Adrenal gland (tissue), 12 donors: ENCODE data around the gene ZNF740. TPM values are rescaled to one million over a fixed set of nuclear protein-coding genes. Genes with fewer than 3 reads are reported as not detected.

Experiments
- DNase-seq, 7 donors: peaks; one replicate each; pipeline ENCODE4 v3.0.0-alpha.2; 2019 to 2020
- H3K27ac ChIP-seq, 5 donors: fragments of 200-600 bp; sonication (generic) in 4 of 5; 1 replicate in 3 of 5; 2 replicates in 2 of 5; pipeline versions ENCODE4 v1.5.1 to v1.8.0; 2016 to 2020; ENCODE audit warnings: mild to moderate bottlenecking in 1 of 5
- H3K27me3 ChIP-seq: fragments of 200-600 bp; 2 replicates; pipeline ENCODE4 v1.8.0; 2021
- H3K36me3 ChIP-seq, 2 donors: fragments of 200-600 bp; replicated peaks in 1 of 2; 1 replicate in 1 of 2; 2 replicates in 1 of 2; pipeline versions ENCODE4 v1.5.1 to v1.8.0; 2018 to 2022
- H3K4me1 ChIP-seq, 2 donors: fragments of 200-600 bp; replicated peaks in 1 of 2; 1 replicate in 1 of 2; 2 replicates in 1 of 2; pipeline versions ENCODE4 v1.5.1 to v1.8.0; 2018 to 2021
- H3K4me3 ChIP-seq, 4 donors: fragments of 200-600 bp; sonication (generic) in 3 of 4; one replicate each; pipeline ENCODE4 v1.5.1; 2016 to 2018
- H3K9me3 ChIP-seq, 3 donors: fragments of 200-600 bp; sonication (generic) in 1 of 3; replicated peaks in 1 of 3; 1 replicate in 2 of 3; 2 replicates in 1 of 3; pipeline versions ENCODE4 v1.5.1 to v1.8.0; 2016 to 2021
- CTCF ChIP-seq, 6 experiments: fragments of 450-650 bp in 4 of 6; fragments of 200-600 bp in 2 of 6; sonication (generic) in 1 of 6; IDR thresholded peaks; 1 replicate in 5 of 6; 2 replicates in 1 of 6; pipeline versions ENCODE4 v1.5.1 to v1.8.0; 2016 to 2021; ENCODE audit warnings: antibody characterized with exemption in 6 of 6, mild to moderate bottlenecking in 2 of 6, moderate library complexity in 1 of 6
- POLR2A ChIP-seq, 2 donors: fragments of 450-650 bp; IDR thresholded peaks; one replicate each; pipeline ENCODE4 v1.6.1; 2017; ENCODE audit warnings: antibody characterized with exemption in 2 of 2, mild to moderate bottlenecking in 2 of 2, moderate library complexity in 1 of 2
- WGBS, 4 donors: extraction: QIAGEN DNeasy Blood & Tissue Kit in 2 of 4; methylation state at CpG; one replicate each; pipeline versions ENCODE4 v1.1.5 to v1.1.7; 2013 to 2017; 5-methylcytosine and 5-hydroxymethylcytosine counted together
- intact Hi-C, 2 donors: fragments of 100-400 bp; cut with DNase I; formaldehyde crosslinking; loops; one replicate each; pipeline versions ENCODE4 v1.14.1 to v1.15.0; 2022 to 2023
- polyA plus RNA-seq, 3 donors: library from polyadenylated mRNA; stranded (reverse); fragments of 200-250 nt in 2 of 3; fragments of 350-450 nt in 1 of 3; fragmentation: Illumina TruSeq in 1 of 3; extraction: RNeasy Lipid Tissue Mini Kit (QIAGEN cat#74804) in 1 of 3; gene quantifications; one replicate each; pipeline ENCODE4 v1.2.3, GENCODE V29; 2013 to 2014
- total RNA-seq, 9 donors: library from RNA; depleted of rRNA in 4 of 9; stranded (reverse); fragments of >200 nt in 4 of 9; fragments of 120-200 nt in 1 of 9; fragmentation: NEBNext Ultra II Directional in 1 of 9; extraction: Animal tissue kit (Norgen Biotek cat#: 25700) in 1 of 9; gene quantifications; one replicate each; pipeline versions ENCODE4 v1.1.0 to v1.2.4, GENCODE V29; 2013 to 2023
- donor health status: healthy with polysubstance abuse.
- donor health status: Bipolar disorder and iron deficiency.
- donor health status: DM: yes; HTN: yes; CAD: no.
- donor health status: DM: no; HTN: no; CAD: no.
- donor health status: DM: no; HTN: no; CAD: no.
- donor health status: DM: yes; HTN: yes; CAD: no.

Gene ZNF740
- total and polyA plus RNA-seq, 12 donors, result 6.6 to 61.0 (median 14.0) TPM

DNA sequence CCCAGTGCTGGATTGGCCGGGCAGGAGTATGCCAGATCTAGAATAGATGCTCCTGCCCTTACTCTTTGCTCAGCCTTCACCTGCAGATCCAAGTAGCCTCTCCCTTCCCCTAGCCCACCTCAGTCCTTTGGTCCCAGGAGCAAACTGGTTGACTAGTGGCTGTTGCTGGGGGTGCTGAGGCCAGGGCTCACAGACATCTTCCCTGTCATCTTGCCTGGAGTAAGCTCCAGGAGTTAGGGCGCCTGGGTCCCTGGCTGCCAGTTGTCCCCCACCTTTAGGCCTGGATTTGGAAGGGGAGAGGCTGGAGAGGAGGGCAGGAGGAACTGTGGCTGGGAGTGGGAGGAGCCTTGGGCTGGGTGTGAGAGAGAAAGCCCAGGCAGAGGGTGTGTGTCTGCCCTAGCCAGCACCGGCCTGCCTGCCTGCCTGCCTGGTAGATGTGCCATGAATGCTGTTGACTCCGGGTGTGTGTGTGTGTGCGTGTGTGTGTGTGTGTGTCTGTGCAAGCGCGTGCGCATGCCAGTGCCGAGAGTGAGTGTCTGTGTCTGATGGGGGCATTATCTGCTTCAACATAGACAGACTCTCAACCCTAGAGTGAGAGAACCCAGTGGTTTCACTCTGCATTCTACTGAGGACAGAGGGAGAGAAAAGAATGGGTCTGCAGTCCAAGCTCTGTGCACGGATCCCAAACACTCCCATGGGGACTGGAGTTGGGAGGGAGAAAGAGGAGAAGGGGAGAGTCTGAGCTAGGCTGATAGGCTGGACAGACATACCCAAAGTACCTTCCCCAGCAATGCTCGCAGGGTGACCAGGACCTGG, 52.3 kb downstream of the ZNF740 start:
- intact Hi-C loops, result no loop called here
- TF ChIP-seq CTCF (IDR thresholded peaks at IDR 0.05) (peak in 1 of 6 experiments; percentile 13), POLR2A (IDR thresholded peaks at IDR 0.05) (no peak)
- H3K4me1 ChIP-seq, result peaks cover 14 to 20% of the 10 kb centered on the region in 2 donors
- no peaks in the 10 kb centered on the region for H3K27me3 ChIP-seq
- H3K4me3 ChIP-seq, result peak overlapping the region in 2 of 4 donors; percentile 62 to 77
- WGBS, 4 donors, result 20 to 28% (median 26%) methylated on average over 10 to 11 of the region's 11 CpGs
- DNase-seq, result peak in 6 of 7 donors; percentile 61 to 79 (median 66)
- H3K9me3 ChIP-seq, result no peaks in the 10 kb centered on the region
- H3K36me3 ChIP-seq, result no peaks in the 10 kb centered on the region
- peak overlapping the region in 4 of 5 donors; percentile 2 to 82 (median 78) for H3K27ac ChIP-seq

- no peaks in the 10 kb centered on the region for H3K36me3 ChIP-seq
- no peak for DNase-seq
- intact Hi-C loops, result no loop called here
- H3K9me3 ChIP-seq, result no peaks in the 10 kb centered on the region
- TF ChIP-seq CTCF (IDR thresholded peaks at IDR 0.05), result no peak
- TF ChIP-seq POLR2A (IDR thresholded peaks at IDR 0.05), result no peak
- H3K27ac ChIP-seq, result peak overlapping the region in 1 of 5 donors; percentile 81
- H3K4me3 ChIP-seq, result no peak overlapping the region
- no peaks in the 10 kb centered on the region for H3K27me3 ChIP-seq
- whole genome bisulfite sequencing, 4 donors, result 41 to 74% (median 70%) methylated on average over 3 to 7 of the region's 7 CpGs
- peaks cover 14 to 20% of the 10 kb centered on the region in 2 donors for H3K4me1 ChIP-seq
Measured at GRCh38 chr12:53233671-53234121, 53.2 kb downstream of the ZNF740 start.

GRCh38 chr12:53234271-53234914, 53.9 kb downstream of the ZNF740 start:
- WGBS, 4 donors, result 16 to 30% (median 20%) methylated on average over 11 to 12 of the region's 12 CpGs
- Histone ChIP-seq H3K4me1 (peaks cover 14 to 20% of the 10 kb centered on the region in 2 donors), H3K27ac (no peak overlapping the region)

More at GRCh38 chr12:53234271-53234914, 53.9 kb downstream of the ZNF740 start:
- H3K4me3 ChIP-seq, result no peak overlapping the region
- no peaks in the 10 kb centered on the region for H3K36me3 ChIP-seq
- no peaks in the 10 kb centered on the region for H3K27me3 ChIP-seq
- TF ChIP-seq POLR2A (IDR thresholded peaks at IDR 0.05), result no peak
- no peak for TF ChIP-seq CTCF (IDR thresholded peaks at IDR 0.05)
- H3K9me3 ChIP-seq, result no peaks in the 10 kb centered on the region
- no peak for DNase-seq
- intact Hi-C loops, result no loop called here
